AG04450 (cell line): ENCODE results near the gene VWA5B1. TPM values are rescaled to one million over a fixed set of nuclear protein-coding genes. Genes with fewer than 3 reads are reported as not detected.

ENCODE experiments used
- CTCF ChIA-PET: fragments of 300-600, 350-600 bp; formaldehyde crosslinking; extraction: SDS; loops from one replicate; lab custom pipeline; 2022; ENCODE audit warnings: antibody characterized with exemption, inconsistent platforms; lab: Charles Lee
- POLR2A ChIA-PET: fragments of 350-600 bp; formaldehyde crosslinking; extraction: SDS; loops from one replicate; lab custom pipeline; 2021; ENCODE audit warnings: antibody characterized with exemption, inconsistent platforms; lab: Yijun Ruan, JAX
- DNase-seq: peaks from one replicate; pipeline ENCODE4 v3.0.0-alpha.2; 2011; ENCODE audit warnings: low read depth, low spot score
- H3K27ac ChIP-seq: one replicate; pipeline ENCODE4 v1.5.1; 2012; ENCODE audit warnings: low read depth, low read length, control low read depth
- H3K27me3 ChIP-seq: one replicate; pipeline ENCODE4 v1.6.0; 2012; ENCODE audit warnings: low read length; ENCODE audit not compliant: control insufficient read depth, insufficient read depth
- H3K4me3 ChIP-seq: 2 replicates; pipeline ENCODE4 v1.5.1; 2011; ENCODE audit warnings: mild to moderate bottlenecking, low read depth, low read length, control low read depth
- H3K9me3 ChIP-seq: 2 replicates; pipeline ENCODE4 v1.5.1; 2012; ENCODE audit warnings: low read length; ENCODE audit not compliant: control insufficient read depth, insufficient read depth
- polyA plus RNA-seq: library from polyadenylated mRNA; depleted of rRNA; stranded (reverse); fragments of >200 nt; gene quantifications from 2 replicates; pipeline ENCODE4 v1.2.3, GENCODE V29; 2011
- TF ChIP-seq, protein P1 (sequence below): IDR thresholded peaks from 2 replicates; pipeline ENCODE4 v1.5.1; 2011; ENCODE audit warnings: low read depth, low read length, control low read depth, inconsistent platforms

The VWA5B1 gene
- polyA plus RNA-seq, 1 experiment, result not detected

DNA sequence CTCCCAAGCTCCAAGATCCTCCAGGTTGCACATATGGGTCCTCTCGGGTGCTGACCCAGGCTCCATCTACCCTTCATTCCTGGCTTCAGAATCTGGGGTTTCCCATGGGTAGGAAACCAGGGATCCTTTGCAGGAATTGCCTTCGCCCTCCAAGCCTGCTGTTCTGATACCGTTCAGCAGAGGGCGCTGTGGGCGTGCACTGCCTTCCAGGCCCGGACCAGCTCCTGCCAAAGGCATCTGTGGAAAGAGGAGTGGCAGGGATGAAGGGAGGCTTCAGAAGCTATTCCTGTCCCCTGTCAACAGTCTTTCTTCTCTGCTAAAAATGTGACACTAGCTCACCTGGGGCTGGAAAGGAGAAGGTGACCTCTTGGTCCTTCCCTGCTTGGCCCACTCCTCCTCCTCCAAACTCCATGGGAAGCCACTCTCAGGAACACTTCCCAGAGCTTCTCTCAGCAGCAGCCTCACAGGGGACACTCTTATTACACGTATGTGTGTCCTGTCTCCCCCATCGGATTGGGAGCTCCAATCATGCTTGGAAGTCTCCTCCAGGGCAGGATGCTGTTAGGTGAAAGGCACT, 71.2 kb downstream of the VWA5B1 start:
- POLR2A ChIA-PET, result no interaction called here

DNA sequence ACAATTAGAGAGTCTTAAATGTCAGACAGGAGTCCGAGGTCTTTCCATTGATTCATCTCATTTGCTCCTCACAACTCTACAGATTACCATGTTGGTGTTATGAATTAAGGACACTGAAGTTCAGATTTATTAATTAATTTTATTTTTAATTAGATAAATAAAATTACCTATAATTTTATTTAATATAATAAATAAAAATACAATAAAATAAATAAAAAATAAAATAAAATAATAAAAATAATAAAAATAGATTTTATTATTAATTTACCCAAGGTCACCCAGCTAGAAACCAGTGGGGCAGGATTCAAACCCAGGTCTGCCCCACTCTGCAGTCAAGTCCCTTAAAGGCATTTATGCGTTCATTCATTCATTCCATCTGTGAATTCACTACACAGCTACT, 72.2 kb downstream of the VWA5B1 start:
- TF ChIP-seq, protein P1, sequence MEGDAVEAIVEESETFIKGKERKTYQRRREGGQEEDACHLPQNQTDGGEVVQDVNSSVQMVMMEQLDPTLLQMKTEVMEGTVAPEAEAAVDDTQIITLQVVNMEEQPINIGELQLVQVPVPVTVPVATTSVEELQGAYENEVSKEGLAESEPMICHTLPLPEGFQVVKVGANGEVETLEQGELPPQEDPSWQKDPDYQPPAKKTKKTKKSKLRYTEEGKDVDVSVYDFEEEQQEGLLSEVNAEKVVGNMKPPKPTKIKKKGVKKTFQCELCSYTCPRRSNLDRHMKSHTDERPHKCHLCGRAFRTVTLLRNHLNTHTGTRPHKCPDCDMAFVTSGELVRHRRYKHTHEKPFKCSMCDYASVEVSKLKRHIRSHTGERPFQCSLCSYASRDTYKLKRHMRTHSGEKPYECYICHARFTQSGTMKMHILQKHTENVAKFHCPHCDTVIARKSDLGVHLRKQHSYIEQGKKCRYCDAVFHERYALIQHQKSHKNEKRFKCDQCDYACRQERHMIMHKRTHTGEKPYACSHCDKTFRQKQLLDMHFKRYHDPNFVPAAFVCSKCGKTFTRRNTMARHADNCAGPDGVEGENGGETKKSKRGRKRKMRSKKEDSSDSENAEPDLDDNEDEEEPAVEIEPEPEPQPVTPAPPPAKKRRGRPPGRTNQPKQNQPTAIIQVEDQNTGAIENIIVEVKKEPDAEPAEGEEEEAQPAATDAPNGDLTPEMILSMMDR, result no peak
- Histone ChIP-seq H3K27me3 (peaks cover 51% of the 10 kb centered on the region), H3K4me3 (no peak overlapping the region), H3K27ac (no peak overlapping the region), H3K9me3 (peaks cover 3% of the 10 kb centered on the region; the same call in 1 of the 2 replicates)
- no peak for DNase-seq
- ChIA-PET CTCF (interaction anchor here (1.0 to 2.6 kb wide), 9 partner anchors 15 to 211 kb away, joined by 3 to 17 read pairs (median 5); partner anchors contain the start of gene CAMK2N1), POLR2A (no interaction called here)

More for the DNA sequence above, 71.2 kb downstream of the VWA5B1 start:
- TF ChIP-seq, protein P1, result peak; percentile 84
- DNase-seq, result no peak
- CTCF ChIA-PET, result interaction anchor here (0.5 to 2.6 kb wide), 22 partner anchors 8 to 700 kb away, joined by 3 to 17 read pairs (median 4); partner anchors contain the start of gene CAMK2N1
- no peak overlapping the region for H3K4me3 ChIP-seq
- H3K27ac ChIP-seq, result no peak overlapping the region
- H3K9me3 ChIP-seq, result peaks cover 3% of the 10 kb centered on the region; the same call in 1 of the 2 replicates
- peaks cover 52% of the 10 kb centered on the region for H3K27me3 ChIP-seq

DNA sequence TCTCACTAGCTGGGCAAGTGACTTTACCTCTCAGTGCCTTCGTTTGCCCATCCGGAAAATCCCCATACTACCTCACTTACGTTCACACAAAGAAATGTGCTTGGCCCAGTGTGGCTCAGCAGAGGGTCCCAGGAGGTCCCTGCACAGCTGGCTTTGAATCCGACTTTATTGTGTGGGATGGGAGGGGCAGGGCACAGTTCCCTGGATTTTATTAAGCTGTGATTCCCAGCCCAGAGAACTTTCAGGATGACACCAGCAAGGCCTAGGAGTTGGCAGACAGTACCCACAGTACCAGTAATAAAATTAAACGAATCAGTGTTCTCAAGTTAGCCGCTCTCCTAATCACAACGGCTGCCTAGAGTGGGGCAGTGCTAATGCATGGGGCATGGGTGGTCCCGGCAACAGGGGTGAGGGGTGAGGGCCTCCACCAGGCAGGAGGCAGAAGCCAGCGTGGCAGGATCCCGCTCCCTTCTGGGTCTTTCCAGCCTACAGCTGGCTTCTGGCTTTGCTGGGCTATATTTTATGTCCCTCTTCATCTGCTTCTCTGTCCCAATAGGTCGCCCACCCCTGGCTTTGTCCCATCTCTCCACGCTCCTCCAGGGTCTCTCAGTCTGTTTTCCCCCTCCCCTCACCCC, 74.9 kb downstream of the VWA5B1 start:
- POLR2A ChIA-PET, result no interaction called here

DNA sequence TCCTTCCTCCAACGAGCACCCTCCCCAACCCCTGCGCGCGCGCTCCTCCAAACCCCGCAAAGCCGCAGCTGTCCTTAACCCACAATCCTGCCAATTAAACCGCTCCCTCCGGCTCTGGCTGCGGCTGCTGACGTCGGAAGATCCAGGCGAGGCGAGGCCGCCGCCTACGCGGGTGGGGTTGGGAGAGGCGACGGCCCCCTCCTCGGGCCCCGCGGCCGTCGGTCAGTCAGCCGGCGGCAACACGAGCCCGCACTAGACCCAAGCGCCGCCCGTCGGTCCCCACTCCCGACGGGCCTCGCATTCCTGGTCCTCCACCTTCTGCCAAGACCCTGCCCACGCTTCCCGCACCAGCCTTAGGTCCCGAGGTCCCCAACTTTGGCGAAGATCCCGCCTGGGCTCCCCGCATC, 75.4 kb downstream of the VWA5B1 start:
- TF ChIP-seq, protein P1, result no peak
- DNase-seq, result no peak
- H3K27ac ChIP-seq, result no peak overlapping the region
- POLR2A ChIA-PET, result no interaction called here
- peaks cover 62% of the 10 kb centered on the region for H3K27me3 ChIP-seq
- peaks cover 3% of the 10 kb centered on the region; the same call in 1 of the 2 replicates for H3K9me3 ChIP-seq
- H3K4me3 ChIP-seq, result 0 out of 2 replicates have a peak overlapping the region, but pooled peaks have one; percentile 37
- CTCF ChIA-PET, result no interaction called here

More for the DNA sequence above, 74.9 kb downstream of the VWA5B1 start:
- H3K9me3 ChIP-seq, result peaks cover 3% of the 10 kb centered on the region; the same call in 1 of the 2 replicates
- TF ChIP-seq, protein P1, result no peak
- H3K4me3 ChIP-seq, result no peak overlapping the region
- DNase-seq, result no peak
- CTCF ChIA-PET, result no interaction called here
- no peak overlapping the region for H3K27ac ChIP-seq
- peaks cover 63% of the 10 kb centered on the region for H3K27me3 ChIP-seq
